HepG2 (cell line): ENCODE data around the gene STK4. TPM values are rescaled to one million over a fixed set of nuclear protein-coding genes. Genes with fewer than 3 reads are reported as not detected.

Source experiments
- ATAC-seq: fragments of 200-7000 bp; cut with Tn5 transposase; 3 replicates; pipeline ENCODE4 v1.9.1; 2020; ENCODE audit warnings: mild to moderate bottlenecking, moderate library complexity
- BruUV-seq: library from RNA; stranded (reverse); fragments of 400-500 nt; replicated peaks from 2 replicates; lab custom pipeline; 2021; lab: Mats Ljungman, UMichigan
- CTCF ChIA-PET: fragments of 300-600 bp; formaldehyde crosslinking; extraction: SDS; loops from one replicate; lab custom pipeline; 2021; ENCODE audit warnings: low total read pairs, inconsistent platforms, low intra/inter-chr PET ratio; lab: Yijun Ruan, JAX
- POLR2A ChIA-PET: fragments of 350-600 bp; sonication (Branson Sonifier 250); formaldehyde crosslinking; loops from one replicate; lab custom pipeline; 2020; ENCODE audit warnings: antibody characterized with exemption, inconsistent platforms; lab: Yijun Ruan, JAX
- DNase-seq: peaks from one replicate; pipeline ENCODE4 v3.0.0-alpha.2; 2015; ENCODE audit warnings: low spot score
- FAIRE-seq: peaks from 3 replicates; lab custom pipeline; 2011; peaks lifted over from hg19 to GRCh38; lab: Jason Lieb, UNC
- H2AFZ ChIP-seq: one replicate; pipeline ENCODE4 v1.6.1; 2011; ENCODE audit warnings: low read length, inconsistent platforms
- H3K27ac ChIP-seq: fragments of 300-600 bp; 3 replicates; pipeline ENCODE4 v1.8.0; 2011; ENCODE audit warnings: mixed run types, mild to moderate bottlenecking, mixed read lengths, low read length, inconsistent platforms; ENCODE audit not compliant: insufficient read depth; ENCODE audit errors: extremely low read length
- H3K27me3 ChIP-seq, 2 experiments: fragments of 200-600 bp in 1 of 2; 2 replicates in 1 of 2; 3 replicates in 1 of 2; pipeline versions ENCODE4 v1.6.0 to v1.8.0; 2011; ENCODE audit warnings: low read length in 2 of 2, mild to moderate bottlenecking in 2 of 2, moderate library complexity in 2 of 2, inconsistent platforms in 1 of 2; ENCODE audit not compliant: insufficient read depth in 2 of 2, control insufficient read depth in 1 of 2
- H3K36me3 ChIP-seq, 2 experiments: fragments of 200-600 bp in 1 of 2; replicated peaks in 1 of 2; 2 replicates in 1 of 2; 3 replicates in 1 of 2; pipeline versions ENCODE4 v1.5.1 to v1.8.0; 2011; ENCODE audit warnings: low read length in 2 of 2, inconsistent platforms in 1 of 2; ENCODE audit not compliant: insufficient read depth in 2 of 2, control insufficient read depth in 1 of 2
- H3K4me1 ChIP-seq: 2 replicates; pipeline ENCODE4 v1.5.1; 2012; ENCODE audit warnings: low read length, inconsistent platforms; ENCODE audit not compliant: insufficient read depth
- H3K4me2 ChIP-seq: 2 replicates; pipeline ENCODE4 v1.6.0; 2011; ENCODE audit warnings: low read depth, low read length, inconsistent platforms
- H3K4me3 ChIP-seq, 3 experiments: fragments of 200-600 bp in 1 of 3; sonication (generic), shearing (Covaris generic) in 1 of 3; replicated peaks in 1 of 3; 2 replicates each; pipeline ENCODE4 v1.5.1; 2011 to 2016; ENCODE audit warnings: low read length in 3 of 3, inconsistent platforms in 2 of 3, low read depth in 2 of 3, mild to moderate bottlenecking in 2 of 3, control low read depth in 1 of 3, mixed read lengths in 1 of 3; ENCODE audit not compliant: insufficient read depth in 1 of 3
- H3K79me2 ChIP-seq: one replicate; pipeline ENCODE4 v1.6.1; 2011; ENCODE audit warnings: low read length, inconsistent platforms; ENCODE audit not compliant: insufficient read depth
- H3K9ac ChIP-seq: 2 replicates; pipeline ENCODE4 v1.6.0; 2011; ENCODE audit warnings: mild to moderate bottlenecking, low read depth, low read length, inconsistent platforms; ENCODE audit not compliant: insufficient read depth
- H3K9me3 ChIP-seq: 2 replicates; pipeline ENCODE4 v1.5.1; 2012; ENCODE audit warnings: mild to moderate bottlenecking, low read length
- H4K20me1 ChIP-seq: 2 replicates; pipeline ENCODE4 v1.6.0; 2011; ENCODE audit warnings: inconsistent platforms, mild to moderate bottlenecking, low read length, moderate library complexity; ENCODE audit not compliant: insufficient read depth
- CEBPB ChIP-seq: IDR thresholded peaks from 2 replicates; pipeline ENCODE4 v1.6.1; 2011; ENCODE audit warnings: low read depth, low read length, improper control_type of control experiment, borderline replicate concordance
- ERF ChIP-seq: IDR thresholded peaks from 2 replicates; pipeline ENCODE4 v1.6.1; 2018; ENCODE audit warnings: missing biosample characterization, missing genetic modification reagents
- HDAC1 ChIP-seq: sonication (generic); formaldehyde crosslinking; IDR thresholded peaks from 2 replicates; pipeline ENCODE4 v1.5.1; 2020; ENCODE audit warnings: mild to moderate bottlenecking, missing genetic modification reagents
- HOXA9 ChIP-seq: sonication (generic); formaldehyde crosslinking; IDR thresholded peaks from 2 replicates; pipeline ENCODE4 v1.8.1; 2022; ENCODE audit warnings: missing genetic modification reagents, mild to moderate bottlenecking, moderate library complexity, borderline replicate concordance
- KAT7 ChIP-seq: IDR thresholded peaks from 2 replicates; pipeline ENCODE4 v1.6.1; 2018; ENCODE audit warnings: borderline replicate concordance, missing compliant biosample characterization
- KDM1A ChIP-seq: IDR thresholded peaks from 2 replicates; pipeline ENCODE4 v1.6.1; 2016; ENCODE audit warnings: missing compliant biosample characterization
- MAFF ChIP-seq: IDR thresholded peaks from 2 replicates; pipeline ENCODE4 v1.6.1; 2011; ENCODE audit warnings: low read depth, low read length, improper control_type of control experiment
- MAFK ChIP-seq, 2 experiments: IDR thresholded peaks in 1 of 2; conservative IDR thresholded peaks in 1 of 2; 2 replicates each; pipeline ENCODE4 v1.6.1; 2011; ENCODE audit warnings: improper control_type of control experiment in 2 of 2, low read length in 2 of 2
- NFE2 ChIP-seq: sonication (generic); formaldehyde crosslinking; IDR thresholded peaks from 2 replicates; pipeline ENCODE4 v1.4.0; 2020; ENCODE audit warnings: missing genetic modification reagents
- PCBP2 ChIP-seq: fragments of 200-400 bp; formaldehyde crosslinking; optimal IDR thresholded peaks from 2 replicates; pipeline ENCODE3; 2018; ENCODE audit warnings: low read length, low read depth; ENCODE audit not compliant: poor library complexity, severe bottlenecking
- PHF21A ChIP-seq: sonication (generic); formaldehyde crosslinking; IDR thresholded peaks from 2 replicates; pipeline ENCODE4 v1.5.0; 2020; ENCODE audit warnings: mild to moderate bottlenecking, missing genetic modification reagents
- SATB2 ChIP-seq: sonication (generic); formaldehyde crosslinking; IDR thresholded peaks from 2 replicates; pipeline ENCODE4 v1.5.0; 2020; ENCODE audit warnings: missing genetic modification reagents
- THAP7 ChIP-seq: sonication (generic); formaldehyde crosslinking; IDR thresholded peaks from 2 replicates; pipeline ENCODE4 v1.8.1; 2023; ENCODE audit warnings: mild to moderate bottlenecking, missing genetic modification reagents
- ZMYM3 ChIP-seq: sonication (generic); formaldehyde crosslinking; IDR thresholded peaks from 2 replicates; pipeline ENCODE4 v1.5.1; 2020; ENCODE audit warnings: mild to moderate bottlenecking, missing genetic modification reagents
- ZNF234 ChIP-seq: sonication (generic); formaldehyde crosslinking; conservative IDR thresholded peaks from 2 replicates; pipeline ENCODE4 v1.5.1; 2020; ENCODE audit warnings: mild to moderate bottlenecking, missing genetic modification reagents
- ZNF235 ChIP-seq: sonication (generic); formaldehyde crosslinking; IDR thresholded peaks from 2 replicates; pipeline ENCODE4 v1.8.1; 2023; ENCODE audit warnings: mild to moderate bottlenecking, missing genetic modification reagents, borderline replicate concordance
- ZNF282 ChIP-seq: fragments of 450-650 bp; IDR thresholded peaks from 2 replicates; pipeline ENCODE4 v1.6.1; 2018; ENCODE audit not compliant: partially characterized antibody
- ZNF484 ChIP-seq: sonication (generic); formaldehyde crosslinking; IDR thresholded peaks from 2 replicates; pipeline ENCODE4 v1.5.1; 2020; ENCODE audit warnings: mild to moderate bottlenecking, low read depth, missing genetic modification reagents, borderline replicate concordance
- ZNF7 ChIP-seq: IDR thresholded peaks from 2 replicates; pipeline ENCODE4 v1.6.1; 2016; ENCODE audit warnings: missing biosample characterization, missing genetic modification reagents
- ZNF768 ChIP-seq: sonication (generic); formaldehyde crosslinking; IDR thresholded peaks from 2 replicates; pipeline ENCODE4 v1.4.0; 2020; ENCODE audit warnings: missing genetic modification reagents
- WGBS: methylation state at CpG from one replicate; pipeline ENCODE4 v1.1.6; 2017; ENCODE audit warnings: low lambda C conversion rate; 5-methylcytosine and 5-hydroxymethylcytosine counted together
- in situ Hi-C: cut with HindIII; loops from 2 replicates; pipeline ENCODE4 v1.10.0; 2017; ENCODE audit warnings: low pct_unique_long_range_greater_than_20kb; ENCODE audit not compliant: extremely low pct_ligation_motif_present
- intact Hi-C: fragments of 100-400 bp; cut with micrococcal nuclease; formaldehyde crosslinking; loops from one replicate; pipeline ENCODE4 v1.10.0; 2022; ENCODE audit not compliant: unreplicated experiment
- polyA plus RNA-seq, 8 experiments: library from polyadenylated mRNA; depleted of rRNA in 3 of 8; stranded (reverse) in 7 of 8; unstranded in 1 of 8; fragments of >200 nt; fragmentation: Illumina TruSeq in 4 of 8; extraction: Trizol in 4 of 8; gene quantifications; 2 replicates each; pipeline versions ENCODE4 v1.2.1 to v1.2.3, GENCODE V29; 2011 to 2016; ENCODE audit warnings: low read depth in 4 of 8, missing spikeins in 1 of 8, mixed read lengths in 1 of 8; ENCODE audit not compliant: insufficient read depth in 1 of 8
- total RNA-seq, 5 experiments: library from RNA; depleted of rRNA; stranded (reverse); fragments of >200 nt; fragmentation: Illumina TruSeq; extraction: Trizol; gene quantifications; 2 replicates each; pipeline ENCODE4 v1.2.3, GENCODE V29; 2016; ENCODE audit warnings: low read depth in 1 of 5
- TF ChIP-seq, protein P1 (sequence below): sonication (generic); formaldehyde crosslinking; IDR thresholded peaks from 2 replicates; pipeline ENCODE4 v1.4.0; 2020; ENCODE audit warnings: missing genetic modification reagents

STK4 gene
- total and polyA plus RNA-seq, 2 of the 13 experiments (the other 11 are each of a cell fraction or from before 2014, with no cell fraction given): 25.6 to 38.3 TPM

DNA sequence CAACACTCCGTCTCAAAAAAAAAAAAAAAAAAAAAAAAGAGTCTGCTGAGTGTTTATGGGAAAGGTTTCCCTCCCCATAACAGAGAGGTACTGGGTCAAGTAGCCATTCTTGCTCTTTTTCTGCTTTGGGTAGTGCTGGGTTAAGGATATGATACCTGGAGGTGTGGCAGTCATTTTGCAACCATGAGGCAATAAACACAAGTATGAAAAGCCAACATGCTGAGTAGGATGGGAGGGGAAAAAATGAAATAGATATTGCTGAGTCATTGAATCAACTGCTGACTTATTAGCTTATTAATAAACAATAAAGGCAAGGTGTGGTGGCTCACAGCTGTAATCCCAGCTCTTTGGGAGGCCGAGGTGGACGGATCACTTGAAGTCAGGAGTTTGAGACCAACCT is 3.8 kb upstream of the STK4 start:
- Histone ChIP-seq H3K27ac (no peak overlapping the region), H3K4me3 (no peak overlapping the region), H3K9me3 (no peaks in the 10 kb centered on the region), H3K79me2 (peaks cover 37% of the 10 kb centered on the region), H2AFZ (no peak overlapping the region), H3K4me1 (peaks cover 67% of the 10 kb centered on the region), H4K20me1 (no peaks in the 10 kb centered on the region; the same call in 1 of the 2 replicates), H3K9ac (no peak overlapping the region), H3K27me3 (peaks cover 0 to 4% of the 10 kb centered on the region in 2 experiments; a peak in 1 of 5 replicates), H3K36me3 (peaks cover 0 to 6% of the 10 kb centered on the region in 2 experiments; a peak in 2 of 5 replicates), H3K4me2 (no peak overlapping the region)
- DNase-seq (no peak), ATAC-seq (no peak), FAIRE-seq (no peak)
- POLR2A ChIA-PET: interaction anchor here (1.1 to 4.1 kb wide), 2 partner anchors 13 to 36 kb away, joined by 3 to 51 read pairs; no protein-coding TSS in a partner anchor
- in situ Hi-C loops (no loop called here), intact Hi-C loops (no loop called here)
- no TSS peak for BruUV-seq
- CTCF ChIA-PET: no interaction called here
- WGBS: 80% methylated on average over 3 of the region's 3 CpGs
- TF ChIP-seq ZNF234 (CRISPR knock-in tag): no peak
- TF ChIP-seq HDAC1 (CRISPR knock-in tag): no peak
- 0 out of 2 replicates have a peak, but pooled peaks have one; percentile 10 for TF ChIP-seq CEBPB
- TF ChIP-seq NFE2 (CRISPR knock-in tag): no peak
- TF ChIP-seq ZNF282: no peak
- TF ChIP-seq ERF: no peak
- no peak for TF ChIP-seq PHF21A (CRISPR knock-in tag)
- TF ChIP-seq MAFF: peak; percentile 93
- TF ChIP-seq KAT7: no peak
- no peak for TF ChIP-seq ZNF484 (CRISPR knock-in tag)
- TF ChIP-seq MAFK (conservative IDR thresholded peaks at IDR 0.05 in 1 of 2, IDR thresholded peaks at IDR 0.05 in 1 of 2; ENCODE audit: low read length in 2 of 2): peak; percentile 95
- no peak for TF ChIP-seq ZNF7 (CRISPR knock-in tag)
- TF ChIP-seq, protein P1, sequence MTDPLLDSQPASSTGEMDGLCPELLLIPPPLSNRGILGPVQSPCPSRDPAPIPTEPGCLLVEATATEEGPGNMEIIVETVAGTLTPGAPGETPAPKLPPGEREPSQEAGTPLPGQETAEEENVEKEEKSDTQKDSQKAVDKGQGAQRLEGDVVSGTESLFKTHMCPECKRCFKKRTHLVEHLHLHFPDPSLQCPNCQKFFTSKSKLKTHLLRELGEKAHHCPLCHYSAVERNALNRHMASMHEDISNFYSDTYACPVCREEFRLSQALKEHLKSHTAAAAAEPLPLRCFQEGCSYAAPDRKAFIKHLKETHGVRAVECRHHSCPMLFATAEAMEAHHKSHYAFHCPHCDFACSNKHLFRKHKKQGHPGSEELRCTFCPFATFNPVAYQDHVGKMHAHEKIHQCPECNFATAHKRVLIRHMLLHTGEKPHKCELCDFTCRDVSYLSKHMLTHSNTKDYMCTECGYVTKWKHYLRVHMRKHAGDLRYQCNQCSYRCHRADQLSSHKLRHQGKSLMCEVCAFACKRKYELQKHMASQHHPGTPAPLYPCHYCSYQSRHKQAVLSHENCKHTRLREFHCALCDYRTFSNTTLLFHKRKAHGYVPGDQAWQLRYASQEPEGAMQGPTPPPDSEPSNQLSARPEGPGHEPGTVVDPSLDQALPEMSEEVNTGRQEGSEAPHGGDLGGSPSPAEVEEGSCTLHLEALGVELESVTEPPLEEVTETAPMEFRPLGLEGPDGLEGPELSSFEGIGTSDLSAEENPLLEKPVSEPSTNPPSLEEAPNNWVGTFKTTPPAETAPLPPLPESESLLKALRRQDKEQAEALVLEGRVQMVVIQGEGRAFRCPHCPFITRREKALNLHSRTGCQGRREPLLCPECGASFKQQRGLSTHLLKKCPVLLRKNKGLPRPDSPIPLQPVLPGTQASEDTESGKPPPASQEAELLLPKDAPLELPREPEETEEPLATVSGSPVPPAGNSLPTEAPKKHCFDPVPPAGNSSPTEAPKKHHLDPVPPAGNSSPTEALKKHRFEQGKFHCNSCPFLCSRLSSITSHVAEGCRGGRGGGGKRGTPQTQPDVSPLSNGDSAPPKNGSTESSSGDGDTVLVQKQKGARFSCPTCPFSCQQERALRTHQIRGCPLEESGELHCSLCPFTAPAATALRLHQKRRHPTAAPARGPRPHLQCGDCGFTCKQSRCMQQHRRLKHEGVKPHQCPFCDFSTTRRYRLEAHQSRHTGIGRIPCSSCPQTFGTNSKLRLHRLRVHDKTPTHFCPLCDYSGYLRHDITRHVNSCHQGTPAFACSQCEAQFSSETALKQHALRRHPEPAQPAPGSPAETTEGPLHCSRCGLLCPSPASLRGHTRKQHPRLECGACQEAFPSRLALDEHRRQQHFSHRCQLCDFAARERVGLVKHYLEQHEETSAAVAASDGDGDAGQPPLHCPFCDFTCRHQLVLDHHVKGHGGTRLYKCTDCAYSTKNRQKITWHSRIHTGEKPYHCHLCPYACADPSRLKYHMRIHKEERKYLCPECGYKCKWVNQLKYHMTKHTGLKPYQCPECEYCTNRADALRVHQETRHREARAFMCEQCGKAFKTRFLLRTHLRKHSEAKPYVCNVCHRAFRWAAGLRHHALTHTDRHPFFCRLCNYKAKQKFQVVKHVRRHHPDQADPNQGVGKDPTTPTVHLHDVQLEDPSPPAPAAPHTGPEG: no peak
- TF ChIP-seq KDM1A: peak; percentile 70; the same call in 1 of the 2 replicates
- no peak for TF ChIP-seq THAP7 (CRISPR knock-in tag)
- TF ChIP-seq ZNF768 (CRISPR knock-in tag): no peak
- peak; percentile 87 for TF ChIP-seq ZMYM3 (CRISPR knock-in tag)
- no peak for TF ChIP-seq PCBP2
- TF ChIP-seq SATB2 (CRISPR knock-in tag): no peak
- no peak for TF ChIP-seq HOXA9
- no peak for TF ChIP-seq ZNF235 (CRISPR knock-in tag)
